RWPE2 (cell line): ENCODE results near the gene COQ9.

Experiments
- ATAC-seq: fragments of 200-7000 bp; cut with Tn5 transposase; 3 replicates; pipeline ENCODE4 v1.9.1; 2021; ENCODE audit warnings: low read depth
- DNase-seq: peaks from one replicate; pipeline ENCODE4 v3.0.0-alpha.2; 2020; ENCODE audit warnings: low spot score
- H3K27ac ChIP-seq: fragments of 450-650 bp; 2 replicates; pipeline ENCODE4 v1.5.1; 2017; ENCODE audit warnings: mild to moderate bottlenecking; ENCODE audit not compliant: poor library complexity, severe bottlenecking
- H3K27me3 ChIP-seq: fragments of 250-450 bp; sonication (Bioruptor Pico); 2 replicates; pipeline ENCODE4 v1.5.1; 2021; ENCODE audit warnings: mild to moderate bottlenecking, moderate library complexity; ENCODE audit not compliant: insufficient read depth, poor library complexity, severe bottlenecking
- H3K36me3 ChIP-seq: fragments of 250-450 bp; sonication (Bioruptor Pico); 2 replicates; pipeline ENCODE4 v1.5.1; 2020; ENCODE audit warnings: low read depth, mild to moderate bottlenecking, moderate library complexity
- H3K4me1 ChIP-seq: fragments of 250-450 bp; sonication (Bioruptor Pico); 2 replicates; pipeline ENCODE4 v1.5.1; 2021; ENCODE audit warnings: mild to moderate bottlenecking, moderate library complexity; ENCODE audit not compliant: insufficient read depth, poor library complexity, severe bottlenecking
- H3K4me3 ChIP-seq: fragments of 250-450 bp; sonication (Bioruptor Pico); 2 replicates; pipeline ENCODE4 v1.5.1; 2021; ENCODE audit warnings: mild to moderate bottlenecking, moderate library complexity; ENCODE audit not compliant: severe bottlenecking
- H3K9me3 ChIP-seq: fragments of 250-450 bp; sonication (Bioruptor Pico); 2 replicates; pipeline ENCODE4 v1.5.1; 2021; ENCODE audit warnings: mild to moderate bottlenecking, moderate library complexity; ENCODE audit not compliant: severe bottlenecking
- CTCF ChIP-seq: fragments of 450-650 bp; IDR thresholded peaks from one replicate; pipeline ENCODE4 v1.5.1; 2017; ENCODE audit warnings: mild to moderate bottlenecking, moderate library complexity; ENCODE audit not compliant: poor library complexity, severe bottlenecking

The COQ9 gene

GRCh38 chr16:57483725-57484514 is 36.6 kb downstream of the COQ9 start:
- no peak for DNase-seq
- no peaks in the 10 kb centered on the region for H3K36me3 ChIP-seq
- H3K27ac ChIP-seq: no peak overlapping the region
- peaks cover 4% of the 10 kb centered on the region for H3K4me1 ChIP-seq
- no peaks in the 10 kb centered on the region for H3K9me3 ChIP-seq
- no peak for ATAC-seq
- H3K27me3 ChIP-seq: no peaks in the 10 kb centered on the region
- TF ChIP-seq CTCF: no peak
- no peak overlapping the region for H3K4me3 ChIP-seq

GRCh38 chr16:57484515-57485005 is 37.3 kb downstream of the COQ9 start:
- H3K4me3 ChIP-seq: no peak overlapping the region
- H3K4me1 ChIP-seq: peaks cover 4% of the 10 kb centered on the region
- H3K9me3 ChIP-seq: no peaks in the 10 kb centered on the region
- DNase-seq: no peak
- no peak overlapping the region for H3K27ac ChIP-seq
- H3K27me3 ChIP-seq: no peaks in the 10 kb centered on the region
- TF ChIP-seq CTCF: no peak
- no peak for ATAC-seq
- no peaks in the 10 kb centered on the region for H3K36me3 ChIP-seq

GRCh38 chr16:57485091-57485915 is 38.0 kb downstream of the COQ9 start:
- TF ChIP-seq CTCF: no peak
- peak; percentile 2; the same call in 1 of the 3 replicates for ATAC-seq
- peak; percentile 58 for DNase-seq
- H3K4me1 ChIP-seq: peaks cover 4% of the 10 kb centered on the region
- H3K27ac ChIP-seq: no peak overlapping the region
- no peaks in the 10 kb centered on the region for H3K27me3 ChIP-seq
- H3K4me3 ChIP-seq: peak overlapping the region; percentile 69
- no peaks in the 10 kb centered on the region for H3K36me3 ChIP-seq
- H3K9me3 ChIP-seq: no peaks in the 10 kb centered on the region

- peaks cover 4% of the 10 kb centered on the region for H3K4me1 ChIP-seq
- no peaks in the 10 kb centered on the region for H3K27me3 ChIP-seq
- H3K9me3 ChIP-seq: no peaks in the 10 kb centered on the region
- TF ChIP-seq CTCF: no peak
- no peak within 1 kb of the TSS for H3K27ac ChIP-seq
- ATAC-seq (peak; percentile 95), DNase-seq (peak; percentile 77)
- H3K4me3 ChIP-seq: peak within 1 kb of the TSS; percentile 69
- H3K36me3 ChIP-seq: no peaks in the 10 kb centered on the region
Measured at GRCh38 chr16:57485916-57486857, 38.9 kb downstream of the COQ9 start, which contains the start of gene DOK4. TSS of gene DOK4 (minus strand) at chr16:57486493. CDS start at chr16:57479507, 6,986 bp downstream.
